ENCODE measurements around the gene SV2C. TPM values are rescaled to one million over a fixed set of nuclear protein-coding genes. Genes with fewer than 3 reads are reported as not detected.
"Not testable (repeated sequence)": the region's sequence is repeated elsewhere in the genome, so short reads cannot be mapped to it uniquely, and the experiment has no call there.

SV2C gene
- total RNA-seq, 1 experiment from 2014 or later: not detected

DNA sequence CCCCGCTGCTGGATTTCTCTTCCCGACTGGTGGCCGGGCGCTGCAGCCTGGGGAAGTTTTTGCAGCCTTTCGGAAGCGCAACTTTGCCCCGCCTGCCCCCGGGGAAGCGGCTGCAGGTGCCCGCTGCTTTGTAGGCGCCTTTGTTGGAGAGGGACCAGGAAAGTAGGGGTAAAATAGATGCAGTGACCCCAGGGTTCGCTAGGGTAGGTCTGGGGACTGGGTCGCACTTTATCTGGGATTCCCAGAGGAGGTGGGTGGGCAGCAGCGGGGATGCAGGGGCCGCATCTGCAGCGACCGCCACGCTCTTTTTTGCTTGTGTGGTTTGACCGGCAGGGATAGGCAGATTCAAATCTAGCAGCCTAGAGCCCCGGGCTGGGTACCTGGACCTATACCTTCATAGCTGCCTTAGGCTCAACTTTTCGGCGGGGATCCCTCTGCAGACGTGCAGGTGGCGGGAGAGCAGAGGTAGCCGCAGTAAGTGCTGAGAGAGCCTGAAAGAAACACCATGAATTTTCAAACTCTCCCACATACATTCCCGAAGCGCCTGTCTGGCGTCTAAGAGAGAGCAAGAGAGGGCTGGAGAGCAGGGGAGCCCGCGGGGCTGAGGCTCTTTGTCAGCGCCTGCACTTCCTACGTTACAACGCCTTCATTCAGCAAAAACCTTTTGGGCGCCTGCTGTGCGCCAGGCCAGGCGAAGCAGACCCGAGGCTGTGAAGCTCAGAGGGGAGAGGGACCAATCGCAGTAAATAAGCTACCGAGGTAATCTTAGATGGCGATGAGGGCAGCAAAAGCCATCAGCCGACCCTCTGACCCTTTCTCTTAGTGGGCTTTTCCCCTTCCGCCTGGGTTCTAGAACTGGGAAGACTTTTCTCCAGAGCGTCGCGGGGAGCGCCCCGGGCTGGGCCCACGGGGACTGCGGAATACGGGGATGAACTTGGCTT is 642 bp downstream of the SV2C start:
- H3K4me1 ChIP-seq: no peaks in the 10 kb centered on the region
- no peak overlapping the region for H3K27ac ChIP-seq
- no peak overlapping the region for H3K4me3 ChIP-seq
- H3K36me3 ChIP-seq: no peaks in the 10 kb centered on the region
- DNase-seq: no peak
- H3K9me3 ChIP-seq (replicated peaks): no peaks in the 10 kb centered on the region
- H3K27me3 ChIP-seq: no peaks in the 10 kb centered on the region

DNA sequence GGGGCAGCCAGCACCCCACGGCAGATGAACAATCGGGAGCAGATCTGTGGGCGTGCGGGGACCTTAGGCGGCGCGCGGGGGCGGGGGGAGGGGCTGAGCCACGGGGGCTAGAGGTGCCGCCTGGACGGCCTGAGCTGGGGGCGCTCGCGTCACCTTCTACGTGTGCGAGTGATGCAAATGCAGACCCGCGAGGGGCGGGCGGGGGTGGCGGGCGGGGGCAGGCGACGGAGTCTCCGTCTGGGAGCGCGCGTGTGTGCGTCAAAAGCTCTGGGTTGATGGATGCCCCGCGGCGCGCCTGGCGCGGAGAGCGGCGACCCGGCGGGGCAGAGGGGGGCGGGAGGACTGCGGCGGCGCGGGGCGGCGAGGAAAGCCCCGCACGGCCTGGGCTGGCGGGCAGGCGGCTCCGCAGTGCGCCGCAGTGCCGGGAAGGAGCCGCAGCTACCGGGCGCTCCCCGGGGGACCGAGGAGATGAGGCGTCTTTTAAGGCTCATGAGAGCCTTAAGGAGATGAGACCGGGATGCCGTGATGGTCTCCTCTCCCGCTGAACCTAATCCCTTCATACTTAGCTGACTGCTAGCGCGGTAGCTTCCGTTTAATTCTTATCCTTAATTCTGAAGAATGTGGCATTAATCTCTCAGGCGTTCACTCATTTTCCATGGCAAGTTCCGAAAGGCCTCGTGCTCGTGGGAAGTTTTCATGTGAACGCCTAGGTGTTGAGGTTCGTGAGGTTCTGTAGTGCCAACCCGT is 1.5 kb downstream of the SV2C start:
- no peaks in the 10 kb centered on the region for H3K9me3 ChIP-seq (replicated peaks)
- DNase-seq: no peak
- no peak overlapping the region for H3K27ac ChIP-seq
- H3K36me3 ChIP-seq: no peaks in the 10 kb centered on the region
- H3K27me3 ChIP-seq: no peaks in the 10 kb centered on the region
- no peak overlapping the region for H3K4me3 ChIP-seq
- no peaks in the 10 kb centered on the region for H3K4me1 ChIP-seq

DNA sequence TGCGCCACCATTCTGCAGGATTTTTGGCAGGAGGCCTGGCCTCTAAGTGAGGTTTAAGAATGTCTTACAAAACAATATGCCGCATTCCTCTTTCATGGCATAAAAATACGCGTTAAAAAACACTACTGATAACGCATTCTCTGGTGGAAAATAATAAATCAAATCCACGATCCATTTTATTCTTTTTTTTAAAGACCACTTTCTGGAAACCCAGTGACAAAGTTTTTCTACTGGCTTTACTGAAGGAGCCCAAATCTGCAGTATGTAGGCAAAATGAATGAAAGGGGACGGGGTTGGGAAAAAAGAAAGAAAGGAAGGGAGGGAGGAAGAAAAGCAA is 2.0 kb downstream of the SV2C start:
- no peaks in the 10 kb centered on the region for H3K4me1 ChIP-seq
- H3K27ac ChIP-seq: no peak overlapping the region
- no peaks in the 10 kb centered on the region for H3K27me3 ChIP-seq
- no peak for DNase-seq
- no peaks in the 10 kb centered on the region for H3K9me3 ChIP-seq (replicated peaks)
- H3K36me3 ChIP-seq: no peaks in the 10 kb centered on the region
- no peak overlapping the region for H3K4me3 ChIP-seq

DNA sequence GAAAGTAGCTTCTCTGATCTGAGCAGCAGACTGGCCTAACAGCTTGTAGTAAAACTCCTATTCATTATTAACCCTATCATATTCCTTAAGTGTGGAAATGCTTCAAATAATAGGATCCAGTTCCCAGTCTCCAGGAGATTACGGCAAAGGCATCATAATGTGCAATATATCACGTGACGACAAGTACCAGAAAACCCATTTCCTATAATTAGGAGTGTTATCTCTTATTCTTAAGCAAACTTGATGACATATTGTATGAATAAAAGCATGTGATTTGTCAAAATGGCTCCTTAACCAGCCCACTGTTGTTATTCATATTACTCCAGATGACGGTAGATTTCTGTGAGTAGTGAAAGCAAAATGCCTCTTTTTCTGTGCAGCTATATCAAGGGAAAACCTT is 2.9 kb downstream of the SV2C start:
- Histone ChIP-seq H3K27me3 (no peaks in the 10 kb centered on the region), H3K9me3 (replicated peaks) (no peaks in the 10 kb centered on the region), H3K36me3 (no peaks in the 10 kb centered on the region), H3K4me1 (no peaks in the 10 kb centered on the region), H3K4me3 (no peak overlapping the region), H3K27ac (no peak overlapping the region)
- DNase-seq: no peak

DNA sequence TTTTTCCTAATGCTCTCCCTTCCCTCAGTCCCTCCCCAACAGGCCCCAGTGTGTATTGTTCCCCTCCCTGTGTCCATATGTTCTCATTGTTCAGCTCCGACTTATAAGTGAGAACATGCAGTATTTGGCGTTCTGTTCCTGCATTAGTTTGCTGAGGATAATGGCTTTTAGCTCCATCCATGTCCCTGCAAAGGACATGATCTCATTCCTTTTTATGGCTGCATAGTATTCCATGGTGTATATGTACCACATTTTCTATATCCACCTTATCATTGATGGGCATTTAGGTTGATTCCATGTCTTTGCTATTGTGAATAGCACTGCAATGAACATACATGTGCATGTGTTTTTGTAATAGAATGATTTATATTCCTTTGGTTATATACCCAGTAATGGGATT is 6.0 kb downstream of the SV2C start:
- not testable (repeated sequence) for H3K27me3 ChIP-seq; H3K4me3 ChIP-seq; H3K9me3 ChIP-seq (replicated peaks); H3K4me1 ChIP-seq; H3K27ac ChIP-seq; H3K36me3 ChIP-seq; DNase-seq

DNA sequence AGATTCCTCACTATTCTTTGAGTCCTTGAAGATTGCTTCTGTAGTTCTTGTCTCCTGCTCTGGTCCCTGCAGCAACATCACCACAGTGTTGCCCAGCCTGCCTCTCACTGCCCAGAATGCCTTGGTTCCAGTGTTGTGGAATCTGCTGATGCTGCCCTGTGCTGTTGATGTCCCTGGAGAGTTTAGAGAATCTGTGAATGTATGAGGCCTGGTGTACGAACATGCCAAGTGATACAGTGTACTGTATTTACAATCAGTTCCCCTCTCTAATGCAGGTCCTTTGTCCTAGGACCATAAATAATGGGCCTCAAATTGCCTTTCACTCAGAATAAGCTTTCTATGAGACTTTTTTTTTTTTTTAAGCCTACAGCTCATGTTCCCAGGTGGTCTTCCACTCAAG is 8.2 kb downstream of the SV2C start:
- H3K27me3 ChIP-seq: no peaks in the 10 kb centered on the region
- H3K27ac ChIP-seq: no peak overlapping the region
- no peak for DNase-seq
- no peak overlapping the region for H3K4me3 ChIP-seq
- no peaks in the 10 kb centered on the region for H3K9me3 ChIP-seq (replicated peaks)
- no peaks in the 10 kb centered on the region for H3K36me3 ChIP-seq
- no peaks in the 10 kb centered on the region for H3K4me1 ChIP-seq

DNA sequence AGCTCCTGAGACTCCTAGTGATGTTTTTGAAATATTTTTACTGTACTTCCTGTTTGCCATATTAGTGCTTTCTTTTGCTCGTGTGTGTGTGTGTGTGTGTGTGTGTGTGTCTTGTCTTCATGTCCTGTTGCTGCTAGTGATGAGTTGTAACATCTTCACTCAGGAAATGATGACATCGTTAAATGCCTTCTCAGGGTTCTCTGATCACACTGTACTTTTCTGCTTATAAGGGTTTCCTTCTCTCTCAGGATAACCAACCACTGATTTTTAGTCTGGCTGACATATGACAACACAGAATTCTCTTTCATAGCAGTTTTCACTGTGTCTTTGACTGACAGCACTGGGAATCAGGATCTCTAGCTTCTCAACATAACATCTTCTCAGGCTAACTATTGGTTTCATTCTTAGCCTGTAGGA is 16.1 kb downstream of the SV2C start:
- Histone ChIP-seq H3K27me3 (peaks cover 3% of the 10 kb centered on the region; the same call in 1 of the 2 replicates), H3K27ac (no peak overlapping the region), H3K36me3 (no peaks in the 10 kb centered on the region), H3K4me1 (no peaks in the 10 kb centered on the region), H3K4me3 (no peak overlapping the region), H3K9me3 (replicated peaks) (no peaks in the 10 kb centered on the region)
- no peak for DNase-seq

DNA sequence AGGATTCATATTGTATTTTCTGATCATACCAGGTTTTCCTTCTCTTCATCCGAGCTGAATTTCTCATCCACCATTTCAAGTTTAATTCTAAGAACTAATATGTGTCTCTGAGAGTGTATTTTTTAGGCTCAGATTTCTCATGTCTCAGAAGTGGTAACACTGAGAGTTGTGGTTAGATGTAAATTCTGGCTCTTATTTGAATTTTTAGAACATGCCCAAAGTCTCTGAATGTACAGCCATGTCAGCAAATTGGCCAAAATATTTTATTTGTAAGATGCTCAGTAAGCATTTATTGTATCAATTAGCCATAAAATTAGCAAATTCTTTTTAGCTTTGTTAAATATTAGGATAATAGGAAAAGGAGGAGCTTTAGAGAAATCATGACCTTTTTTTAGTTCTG is 16.6 kb downstream of the SV2C start:
- no peaks in the 10 kb centered on the region for H3K4me1 ChIP-seq
- H3K27ac ChIP-seq: no peak overlapping the region
- H3K4me3 ChIP-seq: no peak overlapping the region
- no peaks in the 10 kb centered on the region for H3K9me3 ChIP-seq (replicated peaks)
- peaks cover 3% of the 10 kb centered on the region; the same call in 1 of the 2 replicates for H3K27me3 ChIP-seq
- no peak for DNase-seq
- H3K36me3 ChIP-seq: no peaks in the 10 kb centered on the region

DNA sequence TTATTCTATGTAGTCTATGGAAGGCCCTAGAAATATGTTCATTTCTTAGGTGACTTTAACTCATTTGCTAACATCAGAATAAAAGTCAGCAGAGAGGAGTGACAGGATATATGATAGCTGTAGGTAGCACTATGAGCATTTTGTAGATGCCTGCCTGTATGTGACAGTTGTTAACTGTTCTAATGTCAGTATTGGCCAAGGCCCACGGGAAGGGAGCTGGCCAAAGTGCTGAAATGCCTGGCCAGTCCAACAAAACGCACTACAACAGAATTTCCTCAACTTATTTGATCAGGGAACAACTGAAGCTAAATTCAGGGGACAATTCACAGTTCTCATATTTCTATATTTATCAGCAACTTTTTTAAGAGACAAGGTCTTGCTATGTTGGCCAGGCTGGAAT is 20.8 kb downstream of the SV2C start:
- no peak overlapping the region for H3K27ac ChIP-seq
- no peak overlapping the region for H3K4me3 ChIP-seq
- H3K9me3 ChIP-seq (replicated peaks): no peaks in the 10 kb centered on the region
- H3K36me3 ChIP-seq: no peaks in the 10 kb centered on the region
- H3K4me1 ChIP-seq: no peaks in the 10 kb centered on the region
- peak; percentile 36 to 68 for DNase-seq
- H3K27me3 ChIP-seq: no peaks in the 10 kb centered on the region

DNA sequence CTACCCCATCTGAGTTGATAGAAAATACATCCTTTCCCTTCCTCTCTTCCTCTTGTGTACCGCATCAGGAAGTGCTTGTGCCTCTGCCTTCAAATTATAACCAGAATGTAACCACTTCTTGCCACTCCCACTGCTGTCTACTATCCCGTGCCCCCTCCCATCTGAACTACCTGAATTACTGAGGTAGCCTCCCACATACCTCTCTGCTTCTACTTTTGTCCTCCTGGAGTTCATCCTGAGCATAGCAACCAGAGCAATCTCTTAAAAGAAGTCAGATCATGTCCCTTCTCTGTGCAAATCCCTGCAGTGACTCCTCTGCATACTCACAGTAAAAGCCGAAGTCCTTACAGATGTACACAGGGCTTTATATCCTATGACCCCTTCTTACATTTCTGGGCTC is 23.0 kb downstream of the SV2C start:
- Histone ChIP-seq H3K27ac (no peak overlapping the region), H3K4me3 (no peak overlapping the region), H3K9me3 (replicated peaks) (no peaks in the 10 kb centered on the region), H3K4me1 (no peaks in the 10 kb centered on the region), H3K36me3 (no peaks in the 10 kb centered on the region), H3K27me3 (no peaks in the 10 kb centered on the region; the same call in 1 of the 2 replicates)
- DNase-seq: no peak

DNA sequence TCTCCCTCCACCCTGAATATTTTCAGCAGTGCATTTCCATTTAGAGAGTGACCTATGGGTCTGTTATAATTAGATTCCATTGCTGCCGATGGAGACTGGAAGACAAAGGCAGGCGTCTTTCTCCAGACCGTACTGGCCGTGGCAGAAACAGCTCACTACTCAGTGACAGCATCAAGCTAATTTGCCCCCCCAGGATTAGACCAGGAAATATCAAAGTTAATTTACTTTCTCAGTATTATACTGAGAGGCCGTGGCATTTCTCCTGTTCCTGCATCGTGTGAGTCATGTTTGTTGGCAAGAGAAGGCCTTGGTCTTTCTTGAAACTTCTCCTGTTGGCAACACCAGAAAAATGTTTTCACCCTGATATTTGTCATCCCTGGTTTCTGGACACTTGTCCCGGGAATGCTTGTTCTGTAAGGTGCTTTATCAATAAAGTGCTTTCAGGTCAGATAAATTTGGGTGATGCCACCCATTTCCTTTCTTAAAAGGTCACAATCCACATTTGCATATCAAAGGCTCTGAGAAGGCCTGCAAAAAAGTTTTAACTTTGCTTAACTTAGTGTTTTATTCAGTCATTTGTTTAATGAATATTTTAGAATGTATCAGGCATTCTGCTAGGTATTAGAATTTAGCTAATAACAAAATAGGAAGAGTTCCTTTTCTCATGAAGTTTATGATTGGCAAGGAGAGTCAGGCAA is 28.4 kb downstream of the SV2C start:
- H3K27me3 ChIP-seq: no peaks in the 10 kb centered on the region; the same call in 1 of the 2 replicates
- no peak overlapping the region for H3K4me3 ChIP-seq
- no peaks in the 10 kb centered on the region for H3K36me3 ChIP-seq
- no peaks in the 10 kb centered on the region for H3K4me1 ChIP-seq
- no peak for DNase-seq
- H3K27ac ChIP-seq: no peak overlapping the region
- no peaks in the 10 kb centered on the region for H3K9me3 ChIP-seq (replicated peaks)

DNA sequence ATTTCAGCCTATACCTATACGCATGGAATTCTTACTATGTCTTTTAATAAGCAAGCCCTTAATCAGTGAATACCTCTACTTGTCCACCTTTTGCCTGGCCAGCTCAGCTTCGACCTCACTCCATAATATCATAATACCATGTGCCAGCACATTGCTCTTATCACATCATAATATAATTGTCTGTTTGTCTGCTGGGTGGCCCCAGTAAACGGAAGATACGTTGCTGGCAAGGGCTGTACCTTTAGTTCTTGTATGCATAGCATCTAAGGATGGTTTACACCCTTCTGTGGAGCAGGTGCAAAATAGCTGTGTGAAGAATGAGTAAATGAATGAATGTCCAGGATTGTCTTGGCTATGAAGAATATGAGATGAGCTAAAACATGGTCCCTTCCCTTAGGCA is 29.9 kb downstream of the SV2C start:
- Histone ChIP-seq H3K4me3 (no peak overlapping the region), H3K9me3 (replicated peaks) (no peaks in the 10 kb centered on the region), H3K27ac (no peak overlapping the region), H3K36me3 (no peaks in the 10 kb centered on the region), H3K27me3 (no peaks in the 10 kb centered on the region; the same call in 1 of the 2 replicates), H3K4me1 (no peaks in the 10 kb centered on the region)
- DNase-seq: no peak

DNA sequence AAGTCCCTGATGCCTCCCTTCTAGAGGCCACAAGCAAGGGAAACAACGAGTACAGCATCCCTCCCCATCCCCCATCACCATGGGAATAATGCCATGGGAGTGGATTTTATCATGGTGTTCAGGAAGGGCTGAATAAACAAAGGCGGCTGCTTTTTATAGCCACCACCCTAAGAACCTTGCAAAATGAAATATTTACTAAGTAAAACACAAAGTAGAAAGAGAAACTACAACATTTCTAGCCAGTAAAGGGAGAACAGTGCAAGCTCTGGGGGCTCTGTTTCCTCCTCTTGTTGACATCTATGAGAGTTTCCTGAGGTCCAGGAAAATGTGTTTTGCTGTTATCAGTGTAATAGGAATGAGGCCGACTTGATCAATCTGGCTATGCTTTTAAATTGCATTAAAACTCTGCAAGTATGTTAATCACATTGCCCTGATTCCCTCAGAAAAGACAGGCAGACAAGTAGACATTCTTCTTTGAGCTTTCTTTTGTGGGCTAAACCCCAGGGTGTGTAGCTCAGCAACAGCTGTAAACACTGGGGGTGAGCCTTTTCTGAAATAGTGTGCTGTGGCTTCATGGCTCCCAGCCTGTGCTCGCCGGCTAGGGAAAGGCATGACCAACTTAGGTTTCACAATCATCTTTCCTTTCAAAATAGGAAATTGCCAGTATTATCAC is 31.1 kb downstream of the SV2C start:
- no peak for DNase-seq
- Histone ChIP-seq H3K27ac (no peak overlapping the region), H3K9me3 (replicated peaks) (no peaks in the 10 kb centered on the region)

DNA sequence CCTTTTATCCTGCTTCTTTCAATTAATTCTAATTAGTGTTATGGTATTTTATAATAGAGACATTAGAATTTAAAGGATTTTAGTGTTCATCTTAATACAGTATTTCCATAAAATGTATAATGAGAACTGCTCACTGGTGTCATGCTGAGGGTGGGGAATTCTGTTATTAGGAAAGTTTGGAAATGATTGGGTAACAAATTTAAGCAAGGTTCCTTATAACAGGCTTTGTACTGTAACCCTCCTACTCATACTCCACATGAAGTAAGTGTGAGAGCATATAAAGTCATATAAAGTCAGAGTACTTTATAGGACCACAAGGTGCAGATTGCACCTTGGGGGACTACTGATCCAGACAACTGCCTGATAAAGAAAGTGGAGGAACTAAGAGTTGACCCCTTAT is 42.2 kb downstream of the SV2C start:
- H3K27me3 ChIP-seq: no peaks in the 10 kb centered on the region
- no peaks in the 10 kb centered on the region for H3K4me1 ChIP-seq
- H3K9me3 ChIP-seq (replicated peaks): 0 out of 2 replicates have a peak, but pooled peaks cover 2% of the 10 kb centered on the region
- DNase-seq: no peak
- no peak overlapping the region for H3K27ac ChIP-seq
- H3K4me3 ChIP-seq: no peak overlapping the region
- H3K36me3 ChIP-seq: no peaks in the 10 kb centered on the region

More for the DNA sequence above, 31.1 kb downstream of the SV2C start:
- Histone ChIP-seq H3K36me3 (no peaks in the 10 kb centered on the region), H3K4me1 (no peaks in the 10 kb centered on the region), H3K27me3 (no peaks in the 10 kb centered on the region; the same call in 1 of the 2 replicates), H3K4me3 (no peak overlapping the region)

Data from SJCRH30 (cell line).